SU-DHL-6 (cell line): ENCODE results near the gene KCNK13.
"Not testable (repeated sequence)": the region's sequence is repeated elsewhere in the genome, so short reads cannot be mapped to it uniquely, and the experiment has no call there.

Source experiments
- H2AFZ ChIP-seq: fragments of 200-600 bp; sonication (generic); 2 replicates; pipeline ENCODE4 v1.6.1; 2014; ENCODE audit warnings: low read depth, mild to moderate bottlenecking, moderate library complexity, mixed read lengths, antibody characterized with exemption, low read length; ENCODE audit not compliant: severe bottlenecking
- H3F3A ChIP-seq: fragments of 200-600 bp; shearing (Covaris generic); 2 replicates; pipeline ENCODE4 v1.6.0; 2016; ENCODE audit warnings: antibody characterized with exemption, mild to moderate bottlenecking; ENCODE audit not compliant: insufficient read depth
- H3K27ac ChIP-seq: fragments of 200-600 bp; sonication (generic); 2 replicates; pipeline ENCODE4 v1.5.1; 2016; ENCODE audit warnings: low read depth, mild to moderate bottlenecking, low read length, moderate library complexity, mixed read lengths
- H3K27me3 ChIP-seq: fragments of 200-600 bp; sonication (generic), shearing (Covaris generic); 2 replicates; pipeline ENCODE4 v1.6.0; 2014; ENCODE audit warnings: mild to moderate bottlenecking, low read length
- H3K36me3 ChIP-seq: fragments of 200-600 bp; sonication (generic); 2 replicates; pipeline ENCODE4 v1.6.1; 2014; ENCODE audit warnings: mild to moderate bottlenecking, low read length, mixed read lengths
- H3K4me2 ChIP-seq: fragments of 300-600, 200-600 bp; shearing (Covaris generic), sonication (generic); 2 replicates; pipeline ENCODE4 v1.6.0; 2014; ENCODE audit warnings: low read length, low read depth, mild to moderate bottlenecking; ENCODE audit not compliant: poor library complexity, severe bottlenecking
- H3K4me3 ChIP-seq: fragments of 200-600 bp; sonication (generic); 2 replicates; pipeline ENCODE4 v1.5.1; 2014; ENCODE audit warnings: antibody characterized with exemption, low read length, mild to moderate bottlenecking, mixed read lengths; ENCODE audit not compliant: insufficient read depth, poor library complexity, severe bottlenecking
- H3K79me2 ChIP-seq: fragments of 200-600 bp; sonication (generic); 2 replicates; pipeline ENCODE4 v1.6.1; 2014; ENCODE audit warnings: mild to moderate bottlenecking, low read length, moderate library complexity; ENCODE audit not compliant: insufficient read depth
- H3K9ac ChIP-seq: fragments of 200-600 bp; sonication (generic); 2 replicates; pipeline ENCODE4 v1.7.0; 2014; ENCODE audit warnings: mild to moderate bottlenecking, low read length
- H3K9me2 ChIP-seq: fragments of 200-600 bp; sonication (generic); replicated peaks from 2 replicates; pipeline ENCODE4 v1.6.1; 2014; ENCODE audit warnings: low read length; ENCODE audit not compliant: insufficient read depth
- H3K9me3 ChIP-seq: fragments of 200-600 bp; sonication (generic); 2 replicates; pipeline ENCODE4 v1.6.1; 2014; ENCODE audit warnings: low read length, mixed read lengths; ENCODE audit not compliant: insufficient read depth
- H4K20me1 ChIP-seq: fragments of 200-600 bp; sonication (generic); 2 replicates; pipeline ENCODE4 v1.6.1; 2014; ENCODE audit warnings: low read depth, mild to moderate bottlenecking, antibody characterized with exemption, low read length, moderate library complexity, mixed read lengths
- EZH2phosphoT487 ChIP-seq: fragments of 200-600 bp; sonication (generic), shearing (Covaris generic); conservative IDR thresholded peaks from 2 replicates; pipeline ENCODE4 v1.6.1; 2018; ENCODE audit warnings: mild to moderate bottlenecking, antibody characterized with exemption, low read length, moderate library complexity, mixed read lengths
- TF ChIP-seq, protein P1 (sequence below): fragments of 200-600 bp; sonication (generic); IDR thresholded peaks from one replicate; pipeline ENCODE4 v1.5.1; 2017; ENCODE audit warnings: antibody characterized with exemption, mild to moderate bottlenecking, low read length, moderate library complexity; ENCODE audit not compliant: insufficient read depth, poor library complexity, severe bottlenecking

KCNK13 gene

DNA sequence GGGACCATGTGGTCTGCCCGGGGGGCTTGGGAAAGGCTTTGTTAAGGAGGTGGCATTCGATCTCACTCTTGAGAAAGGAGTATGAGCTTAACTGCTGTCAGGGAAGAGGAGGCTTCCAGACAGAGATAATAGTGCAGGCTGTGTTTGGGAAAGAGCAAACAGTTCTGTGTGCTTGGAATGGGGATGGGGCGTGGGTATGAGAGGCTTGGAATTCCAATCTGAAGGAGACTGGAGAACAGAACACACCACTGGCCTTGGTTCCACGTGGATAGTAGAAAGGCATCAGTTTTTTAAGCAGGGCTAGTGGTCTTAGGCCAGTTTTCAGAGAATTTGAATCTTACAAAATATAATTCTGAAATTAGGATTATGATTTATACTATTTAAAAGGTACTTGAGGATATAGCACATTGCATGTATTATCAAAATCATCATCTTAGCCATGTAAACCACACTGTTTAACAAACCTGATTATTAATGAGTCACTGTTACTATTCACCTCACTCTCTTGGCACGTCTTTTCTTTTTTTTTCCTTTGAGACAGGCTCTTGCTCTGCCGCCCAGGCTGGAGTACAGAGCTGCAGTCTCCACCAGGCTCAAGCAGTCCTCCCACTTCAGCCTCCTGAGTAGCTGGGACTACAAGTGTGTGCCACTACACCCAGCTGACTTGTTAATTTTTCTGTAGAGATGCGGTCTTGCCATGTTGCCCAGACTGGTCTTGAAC lies 38.5 kb upstream of the KCNK13 start:
- H2AFZ ChIP-seq: no peak overlapping the region
- H4K20me1 ChIP-seq: no peaks in the 10 kb centered on the region
- H3K4me3 ChIP-seq: no peak overlapping the region
- no peaks in the 10 kb centered on the region for H3K27me3 ChIP-seq
- no peaks in the 10 kb centered on the region for H3K36me3 ChIP-seq
- H3K9me2 ChIP-seq: no peaks in the 10 kb centered on the region
- TF ChIP-seq, protein P1, sequence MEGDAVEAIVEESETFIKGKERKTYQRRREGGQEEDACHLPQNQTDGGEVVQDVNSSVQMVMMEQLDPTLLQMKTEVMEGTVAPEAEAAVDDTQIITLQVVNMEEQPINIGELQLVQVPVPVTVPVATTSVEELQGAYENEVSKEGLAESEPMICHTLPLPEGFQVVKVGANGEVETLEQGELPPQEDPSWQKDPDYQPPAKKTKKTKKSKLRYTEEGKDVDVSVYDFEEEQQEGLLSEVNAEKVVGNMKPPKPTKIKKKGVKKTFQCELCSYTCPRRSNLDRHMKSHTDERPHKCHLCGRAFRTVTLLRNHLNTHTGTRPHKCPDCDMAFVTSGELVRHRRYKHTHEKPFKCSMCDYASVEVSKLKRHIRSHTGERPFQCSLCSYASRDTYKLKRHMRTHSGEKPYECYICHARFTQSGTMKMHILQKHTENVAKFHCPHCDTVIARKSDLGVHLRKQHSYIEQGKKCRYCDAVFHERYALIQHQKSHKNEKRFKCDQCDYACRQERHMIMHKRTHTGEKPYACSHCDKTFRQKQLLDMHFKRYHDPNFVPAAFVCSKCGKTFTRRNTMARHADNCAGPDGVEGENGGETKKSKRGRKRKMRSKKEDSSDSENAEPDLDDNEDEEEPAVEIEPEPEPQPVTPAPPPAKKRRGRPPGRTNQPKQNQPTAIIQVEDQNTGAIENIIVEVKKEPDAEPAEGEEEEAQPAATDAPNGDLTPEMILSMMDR: no peak
- no peak for TF ChIP-seq EZH2phosphoT487
- H3K27ac ChIP-seq: no peak overlapping the region
- H3K79me2 ChIP-seq: no peaks in the 10 kb centered on the region
- H3F3A ChIP-seq: no peaks in the 10 kb centered on the region
- H3K9me3 ChIP-seq: no peaks in the 10 kb centered on the region
- no peak overlapping the region for H3K9ac ChIP-seq
- H3K4me2 ChIP-seq: no peak overlapping the region

DNA sequence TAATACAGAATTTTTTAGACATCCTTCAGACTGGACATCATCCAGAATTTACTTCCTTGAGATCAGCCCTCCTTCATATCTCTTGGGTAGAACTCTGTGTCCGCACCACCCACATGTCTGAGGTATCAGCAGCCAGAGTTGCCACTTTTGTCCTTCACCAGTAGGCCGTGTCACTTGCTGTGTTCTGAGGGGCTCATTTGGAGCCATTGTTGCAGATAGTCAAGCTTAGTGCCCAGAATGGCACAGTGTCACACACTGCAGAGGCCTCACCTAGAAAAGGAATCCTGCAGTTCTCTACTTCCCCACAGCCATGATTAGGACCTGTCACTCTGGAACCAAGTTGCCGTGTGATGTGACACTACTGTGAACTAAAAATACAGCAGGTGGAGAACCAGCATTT lies 36.9 kb upstream of the KCNK13 start:
- TF ChIP-seq EZH2phosphoT487: no peak
- TF ChIP-seq, protein P1: no peak
- Histone ChIP-seq H3K27me3 (no peaks in the 10 kb centered on the region), H3K4me2 (no peak overlapping the region), H2AFZ (no peak overlapping the region), H3K27ac (no peak overlapping the region), H3K9ac (no peak overlapping the region), H3K4me3 (no peak overlapping the region), H3F3A (no peaks in the 10 kb centered on the region), H3K9me3 (no peaks in the 10 kb centered on the region), H4K20me1 (no peaks in the 10 kb centered on the region), H3K36me3 (no peaks in the 10 kb centered on the region), H3K79me2 (no peaks in the 10 kb centered on the region), H3K9me2 (no peaks in the 10 kb centered on the region)

DNA sequence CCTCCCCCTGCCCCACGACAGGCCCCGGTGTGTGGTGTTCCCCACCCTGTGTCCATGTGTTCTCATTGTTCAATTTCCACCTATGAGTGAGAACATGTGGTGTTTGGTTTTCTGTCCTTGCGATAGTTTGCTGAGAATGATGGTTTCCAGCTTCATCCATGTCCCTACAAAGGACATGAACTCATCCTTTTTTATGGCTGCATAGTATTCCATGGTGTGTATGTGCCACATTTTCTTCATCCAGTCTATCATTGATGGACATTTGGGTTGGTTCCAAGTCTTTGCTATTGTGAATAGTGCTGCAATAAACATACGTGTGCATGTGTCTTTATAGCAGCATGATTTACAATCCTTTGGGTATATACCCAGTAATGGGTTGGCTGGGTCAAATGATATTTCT lies 35.2 kb upstream of the KCNK13 start:
- not testable (repeated sequence) for H3K9me3 ChIP-seq, H3K79me2 ChIP-seq, H3K27ac ChIP-seq, H2AFZ ChIP-seq, H3K4me2 ChIP-seq, H3K4me3 ChIP-seq, H3K27me3 ChIP-seq, H3K9me2 ChIP-seq, H4K20me1 ChIP-seq, H3K36me3 ChIP-seq, H3F3A ChIP-seq, H3K9ac ChIP-seq

DNA sequence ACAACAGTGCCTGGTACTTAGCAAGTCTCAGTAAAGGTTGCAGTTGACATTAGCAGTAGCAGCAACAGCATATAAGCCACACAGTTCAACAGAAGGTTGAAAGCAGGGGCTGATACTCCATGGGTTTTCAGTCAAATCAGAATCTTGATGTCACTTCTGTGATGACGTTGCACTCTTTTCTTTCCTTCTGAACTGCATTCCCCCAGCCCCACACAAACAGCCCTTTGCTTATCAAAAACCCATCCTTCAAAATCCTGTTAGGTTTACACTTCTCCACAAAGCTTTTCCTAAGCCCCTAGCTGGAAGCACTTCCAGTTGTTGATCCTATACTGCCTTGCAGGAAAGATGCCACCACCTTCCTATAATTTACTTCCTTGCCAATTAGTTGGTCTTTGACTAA lies 34.0 kb upstream of the KCNK13 start:
- Histone ChIP-seq H3K79me2 (no peaks in the 10 kb centered on the region), H3K27ac (no peak overlapping the region), H3K36me3 (0 out of 2 replicates have a peak, but pooled peaks cover 4% of the 10 kb centered on the region), H3K9ac (no peak overlapping the region), H3K4me2 (no peak overlapping the region), H3K9me2 (no peaks in the 10 kb centered on the region), H2AFZ (no peak overlapping the region), H3K9me3 (no peaks in the 10 kb centered on the region), H3K4me3 (no peak overlapping the region), H3K27me3 (no peaks in the 10 kb centered on the region), H3F3A (no peaks in the 10 kb centered on the region), H4K20me1 (no peaks in the 10 kb centered on the region)
- no peak for TF ChIP-seq EZH2phosphoT487
- TF ChIP-seq, protein P1: no peak
